CD14-positive monocyte (primary cell): Measurements from ENCODE around the gene ABLIM3. TPM values are rescaled to one million over a fixed set of nuclear protein-coding genes. Genes with fewer than 3 reads are reported as not detected.

Experiments
- DNase-seq, 3 donors: peaks; one replicate each; pipeline ENCODE4 v3.0.0-alpha.2; 2011 to 2022
- H2AFZ ChIP-seq: 2 replicates; pipeline ENCODE4 v1.6.0; 2012; ENCODE audit warnings: mild to moderate bottlenecking, low read depth, low read length, inconsistent platforms; ENCODE audit not compliant: insufficient read depth, poor library complexity, severe bottlenecking
- H3K27ac ChIP-seq, 2 donors: 1 replicate in 1 of 2; 2 replicates in 1 of 2; pipeline ENCODE4 v1.5.1; 2012 to 2013; ENCODE audit warnings: low read length in 2 of 2, control low read depth in 1 of 2, inconsistent platforms in 1 of 2, low read depth in 1 of 2, mild to moderate bottlenecking in 1 of 2
- H3K27me3 ChIP-seq, 2 donors: one replicate each; pipeline versions ENCODE4 v1.6.0 to v1.6.1; 2011 to 2013; ENCODE audit warnings: low read length in 2 of 2; ENCODE audit not compliant: control insufficient read depth in 2 of 2, insufficient read depth in 2 of 2
- H3K36me3 ChIP-seq, 2 donors: replicated peaks in 1 of 2; 1 replicate in 1 of 2; 2 replicates in 1 of 2; pipeline versions ENCODE4 v1.5.1 to v1.6.1; 2012 to 2013; ENCODE audit warnings: low read length in 2 of 2, control low read depth in 1 of 2, inconsistent platforms in 1 of 2, mild to moderate bottlenecking in 1 of 2; ENCODE audit not compliant: insufficient read depth in 2 of 2, control insufficient read depth in 1 of 2
- H3K4me1 ChIP-seq, 2 donors: 1 replicate in 1 of 2; 2 replicates in 1 of 2; pipeline versions ENCODE4 v1.5.1 to v1.6.1; 2012 to 2013; ENCODE audit warnings: low read length in 2 of 2, control low read depth in 1 of 2, inconsistent platforms in 1 of 2, mild to moderate bottlenecking in 1 of 2, moderate library complexity in 1 of 2; ENCODE audit not compliant: insufficient read depth in 2 of 2, control insufficient read depth in 1 of 2
- H3K4me2 ChIP-seq: replicated peaks from 2 replicates; pipeline ENCODE3; 2012; ENCODE audit warnings: low read length, moderate library complexity, mild to moderate bottlenecking; ENCODE audit not compliant: poor library complexity, severe bottlenecking; ENCODE audit errors: extremely low read depth
- H3K4me3 ChIP-seq, 3 experiments: fragments of 200-600 bp in 1 of 3; sonication (generic) in 1 of 3; replicated peaks in 1 of 3; 1 replicate in 2 of 3; 2 replicates in 1 of 3; pipeline ENCODE4 v1.5.1; 2011 to 2013; ENCODE audit warnings: low read length in 3 of 3, mild to moderate bottlenecking in 3 of 3, control low read depth in 2 of 3, low read depth in 2 of 3, inconsistent platforms in 1 of 3, moderate library complexity in 1 of 3
- H3K79me2 ChIP-seq: 2 replicates; pipeline ENCODE4 v1.6.0; 2012; ENCODE audit warnings: mild to moderate bottlenecking, control low read depth, inconsistent platforms, low read length, moderate library complexity; ENCODE audit not compliant: insufficient read depth
- H3K9ac ChIP-seq: 2 replicates; pipeline ENCODE4 v1.6.0; 2017; ENCODE audit warnings: low read length, mild to moderate bottlenecking; ENCODE audit not compliant: insufficient read depth, poor library complexity, severe bottlenecking
- H3K9me3 ChIP-seq, 2 donors: replicated peaks in 1 of 2; 1 replicate in 1 of 2; 2 replicates in 1 of 2; pipeline versions ENCODE4 v1.5.1 to v1.6.1; 2012 to 2013; ENCODE audit warnings: low read length in 2 of 2, control low read depth in 1 of 2; ENCODE audit not compliant: control insufficient read depth in 1 of 2, insufficient read depth in 1 of 2
- H4K20me1 ChIP-seq: 2 replicates; pipeline ENCODE4 v1.6.0; 2012; ENCODE audit warnings: mild to moderate bottlenecking, low read length, control low read depth, moderate library complexity; ENCODE audit not compliant: insufficient read depth
- H3K27ac Mint-ChIP-seq, 7 donors: one replicate each; pipeline ENCODE4 v1.8.0; 2020; ENCODE audit warnings: mild to moderate bottlenecking in 7 of 7, mixed read lengths in 7 of 7, moderate library complexity in 6 of 7, inconsistent platforms in 2 of 7
- H3K27me3 Mint-ChIP-seq, 3 donors: one replicate each; pipeline ENCODE4 v1.8.0; 2021 to 2022; ENCODE audit warnings: low read depth in 3 of 3, mild to moderate bottlenecking in 3 of 3, mixed read lengths in 3 of 3, moderate library complexity in 3 of 3, inconsistent platforms in 1 of 3
- H3K36me3 Mint-ChIP-seq, 2 donors: one replicate each; pipeline ENCODE4 v1.8.0; 2020; ENCODE audit warnings: mixed read lengths in 2 of 2, inconsistent platforms in 1 of 2, mild to moderate bottlenecking in 1 of 2
- H3K4me1 Mint-ChIP-seq: one replicate; pipeline ENCODE4 v1.8.0; 2020; ENCODE audit warnings: mild to moderate bottlenecking, mixed read lengths
- H3K4me3 Mint-ChIP-seq, 2 donors: one replicate each; pipeline ENCODE4 v1.8.0; 2020; ENCODE audit warnings: mild to moderate bottlenecking in 2 of 2, mixed read lengths in 2 of 2, moderate library complexity in 1 of 2
- H3K9me3 Mint-ChIP-seq, 7 donors: one replicate each; pipeline ENCODE4 v1.8.0; 2020 to 2022; ENCODE audit warnings: mixed read lengths in 7 of 7, mild to moderate bottlenecking in 6 of 7, moderate library complexity in 6 of 7, inconsistent platforms in 2 of 7
- WGBS: methylation state at CpG from one replicate; pipeline ENCODE4 v1.1.5; 2013; ENCODE audit warnings: missing lambda C conversion rate; ENCODE audit not compliant: insufficient coverage; 5-methylcytosine and 5-hydroxymethylcytosine counted together
- intact Hi-C, 2 donors: fragments of 100-400 bp; cut with micrococcal nuclease; formaldehyde crosslinking; loops; one replicate each; pipeline versions ENCODE4 v1.15.0 to v1.15.1; 2023
- polyA plus RNA-seq, 3 donors: library from polyadenylated mRNA; depleted of rRNA in 1 of 3; unstranded in 2 of 3; stranded (reverse) in 1 of 3; fragments of 300-500 nt in 2 of 3; fragments of >200 nt in 1 of 3; fragmentation: Illumina TruSeq in 2 of 3; gene quantifications; 1 replicate in 2 of 3; 2 replicates in 1 of 3; pipeline ENCODE4 v1.2.3, GENCODE V29; 2012 to 2021
- TF ChIP-seq, protein P1 (sequence below): fragments of 200-600 bp; IDR thresholded peaks from one replicate; pipeline ENCODE4 v1.8.0; 2022; ENCODE audit warnings: antibody characterized with exemption, mild to moderate bottlenecking

ABLIM3 gene
- polyA plus RNA-seq, 3 donors, result 0.22 to 0.74 TPM; not detected in 1

DNA sequence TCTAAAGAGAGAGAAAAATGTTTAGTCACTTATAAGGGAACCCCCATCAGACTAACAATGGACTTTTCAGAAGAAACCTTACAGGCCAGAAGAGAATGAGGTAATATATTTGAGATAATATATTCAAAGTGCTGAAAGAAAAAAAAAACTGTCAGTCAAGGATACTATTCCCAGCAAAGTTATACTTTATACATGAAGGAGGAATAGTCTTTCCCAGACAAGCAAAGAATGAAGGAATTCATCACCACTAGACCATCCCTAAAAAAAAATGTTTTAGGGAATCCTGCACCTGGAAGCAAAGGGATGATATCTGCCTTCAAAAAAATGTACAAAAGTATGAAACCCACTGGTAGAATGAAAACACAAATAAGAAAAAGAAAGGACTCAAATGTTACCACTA lies 41.0 kb upstream of the ABLIM3 start:
- TF ChIP-seq, protein P1, sequence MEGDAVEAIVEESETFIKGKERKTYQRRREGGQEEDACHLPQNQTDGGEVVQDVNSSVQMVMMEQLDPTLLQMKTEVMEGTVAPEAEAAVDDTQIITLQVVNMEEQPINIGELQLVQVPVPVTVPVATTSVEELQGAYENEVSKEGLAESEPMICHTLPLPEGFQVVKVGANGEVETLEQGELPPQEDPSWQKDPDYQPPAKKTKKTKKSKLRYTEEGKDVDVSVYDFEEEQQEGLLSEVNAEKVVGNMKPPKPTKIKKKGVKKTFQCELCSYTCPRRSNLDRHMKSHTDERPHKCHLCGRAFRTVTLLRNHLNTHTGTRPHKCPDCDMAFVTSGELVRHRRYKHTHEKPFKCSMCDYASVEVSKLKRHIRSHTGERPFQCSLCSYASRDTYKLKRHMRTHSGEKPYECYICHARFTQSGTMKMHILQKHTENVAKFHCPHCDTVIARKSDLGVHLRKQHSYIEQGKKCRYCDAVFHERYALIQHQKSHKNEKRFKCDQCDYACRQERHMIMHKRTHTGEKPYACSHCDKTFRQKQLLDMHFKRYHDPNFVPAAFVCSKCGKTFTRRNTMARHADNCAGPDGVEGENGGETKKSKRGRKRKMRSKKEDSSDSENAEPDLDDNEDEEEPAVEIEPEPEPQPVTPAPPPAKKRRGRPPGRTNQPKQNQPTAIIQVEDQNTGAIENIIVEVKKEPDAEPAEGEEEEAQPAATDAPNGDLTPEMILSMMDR, result no peak
- Histone ChIP-seq H3K4me2 (no peak overlapping the region), H3K27ac (no peak overlapping the region), H3K27me3 (no peaks in the 10 kb centered on the region), H4K20me1 (no peaks in the 10 kb centered on the region), H3K9ac (no peak overlapping the region), H3K4me1 (no peaks in the 10 kb centered on the region), H3K36me3 (no peaks in the 10 kb centered on the region), H3K9me3 (peaks cover 6 to 10% of the 10 kb centered on the region in 2 donors), H3K4me3 (no peak overlapping the region), H3K79me2 (no peaks in the 10 kb centered on the region), H2AFZ (no peak overlapping the region)
- intact Hi-C loops, result no loop called here
- no peaks in the 10 kb centered on the region for H3K27me3 Mint-ChIP-seq
- no peak for DNase-seq
- peaks cover 20 to 40% (median 35%) of the 10 kb centered on the region in 7 donors for H3K9me3 Mint-ChIP-seq
- no peaks in the 10 kb centered on the region for H3K4me1 Mint-ChIP-seq
- no peak overlapping the region for H3K27ac Mint-ChIP-seq
- H3K4me3 Mint-ChIP-seq, result no peak overlapping the region
- no peaks in the 10 kb centered on the region for H3K36me3 Mint-ChIP-seq

DNA sequence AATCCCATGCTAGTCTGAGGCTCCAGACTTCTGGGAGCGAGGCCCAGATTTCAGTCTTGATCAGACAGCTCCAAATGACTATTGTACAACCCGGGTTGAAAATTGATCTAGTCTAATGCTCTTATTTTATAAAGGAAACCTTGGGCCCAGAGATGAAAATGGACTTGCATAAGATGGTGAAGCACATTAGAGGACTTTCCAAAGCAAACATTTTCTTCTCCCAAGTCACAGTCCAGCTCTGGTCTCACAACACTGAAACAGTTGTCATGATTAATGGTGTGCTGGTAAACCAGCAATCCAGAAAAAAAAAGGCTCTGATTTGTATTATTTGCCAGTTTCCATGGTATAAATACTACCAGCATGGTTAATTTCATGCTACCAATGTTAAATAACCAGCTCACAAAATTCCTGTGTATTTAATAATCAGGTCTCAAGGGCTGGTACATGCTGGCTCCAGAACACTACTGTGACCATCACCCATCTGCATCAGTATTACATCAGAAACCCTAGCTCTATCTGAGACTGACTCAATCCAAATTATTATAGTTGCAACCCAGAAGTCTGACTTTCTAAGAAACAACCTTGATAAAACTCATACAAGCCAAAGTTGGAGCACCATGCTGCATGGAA lies 32.5 kb upstream of the ABLIM3 start:
- intact Hi-C loops, result no loop called here
- no peaks in the 10 kb centered on the region for H3K79me2 ChIP-seq
- TF ChIP-seq, protein P1, result no peak
- no peak overlapping the region for H3K4me3 ChIP-seq
- H3K4me2 ChIP-seq, result no peak overlapping the region
- no peak for DNase-seq
- no peak overlapping the region for H3K9ac ChIP-seq
- no peak overlapping the region for H2AFZ ChIP-seq
- Mint-ChIP-seq H3K27me3 (peaks cover 0 to 5% (median 2%) of the 10 kb centered on the region in 3 donors), H3K36me3 (no peaks in the 10 kb centered on the region), H3K4me3 (no peak overlapping the region), H3K9me3 (no peaks in the 10 kb centered on the region), H3K27ac (no peak overlapping the region), H3K4me1 (peaks cover 8% of the 10 kb centered on the region)
- no peaks in the 10 kb centered on the region for H3K9me3 ChIP-seq
- no peak overlapping the region for H3K27ac ChIP-seq
- no peaks in the 10 kb centered on the region for H3K27me3 ChIP-seq
- H3K4me1 ChIP-seq, result no peaks in the 10 kb centered on the region
- WGBS, result 100% methylated on average over 1 of the region's 2 CpGs
- H3K36me3 ChIP-seq, result no peaks in the 10 kb centered on the region
- H4K20me1 ChIP-seq, result no peaks in the 10 kb centered on the region
